Measurements from ENCODE around the gene LRRC9.
"Not testable (repeated sequence)": the region's sequence is repeated elsewhere in the genome, so short reads cannot be mapped to it uniquely, and the experiment has no call there.

The LRRC9 gene

DNA sequence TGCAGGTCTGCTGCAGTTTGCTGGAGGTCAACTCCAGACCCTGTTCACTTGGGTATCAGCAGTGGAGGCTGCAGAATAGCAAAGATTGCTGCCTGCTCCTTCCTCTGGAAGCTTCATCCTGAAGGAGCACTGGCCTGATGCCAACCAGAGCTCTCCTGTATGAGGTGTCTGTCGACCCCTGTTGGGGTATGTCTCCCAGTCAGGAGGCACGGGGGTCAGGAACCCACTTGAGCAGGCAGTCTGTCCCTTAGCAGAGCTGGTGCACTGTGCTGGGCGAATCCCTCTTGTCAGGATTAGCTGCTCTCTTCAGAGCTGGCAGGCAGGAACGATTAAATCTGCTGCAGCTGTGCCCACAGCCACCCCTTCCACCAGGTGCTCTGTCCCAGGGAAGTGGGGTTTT, 37.9 kb downstream of the LRRC9 start:
- not testable (repeated sequence) for DNase-seq (ENCODE audit: low read depth)

DNA sequence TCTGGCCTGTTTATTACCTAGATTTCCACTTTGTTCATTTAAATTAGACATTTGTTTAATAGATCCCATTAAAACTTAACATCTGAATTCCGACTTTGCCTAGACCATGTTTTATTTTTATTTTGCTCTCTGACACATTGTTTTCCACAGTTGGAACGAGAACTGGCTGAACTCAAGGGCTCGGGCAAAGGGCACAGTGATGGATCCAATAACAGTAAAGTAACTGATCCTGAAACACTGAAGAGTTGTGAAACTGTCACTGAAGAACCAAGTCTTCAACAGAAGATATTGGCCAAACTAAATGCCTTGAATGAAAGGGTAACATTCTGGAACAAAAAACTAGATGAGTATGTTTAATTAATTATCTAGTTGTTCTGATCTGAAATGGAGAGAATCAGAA, 39.7 kb downstream of the LRRC9 start:
- no peak for DNase-seq (ENCODE audit: low read depth)

DNA sequence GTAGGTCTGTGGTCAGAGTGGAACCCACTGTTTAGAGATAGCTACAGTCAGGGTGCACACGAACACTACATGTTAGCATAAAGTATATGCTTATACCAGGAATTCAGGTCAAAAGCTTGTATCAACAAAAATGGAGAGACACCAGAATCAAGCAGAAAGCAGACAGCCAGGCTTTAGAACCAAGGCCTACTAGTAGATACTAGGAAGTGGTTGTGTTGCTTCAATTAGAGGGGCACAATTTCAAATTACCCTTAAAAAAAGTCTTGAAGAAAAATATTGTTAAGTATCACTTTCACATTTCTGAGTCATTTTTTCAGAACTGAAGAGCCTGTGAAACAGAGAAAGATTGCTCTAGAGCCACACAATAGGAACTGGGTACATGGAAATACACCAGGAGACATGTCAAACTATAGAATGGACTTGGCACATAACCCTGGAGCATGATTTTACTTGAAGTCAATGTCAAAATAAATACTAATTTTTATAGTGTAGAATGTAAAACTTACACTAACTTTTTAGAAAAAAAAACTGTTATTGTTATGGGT, 41.6 kb downstream of the LRRC9 start:
- DNase-seq (ENCODE audit: low read depth): no peak

DNA sequence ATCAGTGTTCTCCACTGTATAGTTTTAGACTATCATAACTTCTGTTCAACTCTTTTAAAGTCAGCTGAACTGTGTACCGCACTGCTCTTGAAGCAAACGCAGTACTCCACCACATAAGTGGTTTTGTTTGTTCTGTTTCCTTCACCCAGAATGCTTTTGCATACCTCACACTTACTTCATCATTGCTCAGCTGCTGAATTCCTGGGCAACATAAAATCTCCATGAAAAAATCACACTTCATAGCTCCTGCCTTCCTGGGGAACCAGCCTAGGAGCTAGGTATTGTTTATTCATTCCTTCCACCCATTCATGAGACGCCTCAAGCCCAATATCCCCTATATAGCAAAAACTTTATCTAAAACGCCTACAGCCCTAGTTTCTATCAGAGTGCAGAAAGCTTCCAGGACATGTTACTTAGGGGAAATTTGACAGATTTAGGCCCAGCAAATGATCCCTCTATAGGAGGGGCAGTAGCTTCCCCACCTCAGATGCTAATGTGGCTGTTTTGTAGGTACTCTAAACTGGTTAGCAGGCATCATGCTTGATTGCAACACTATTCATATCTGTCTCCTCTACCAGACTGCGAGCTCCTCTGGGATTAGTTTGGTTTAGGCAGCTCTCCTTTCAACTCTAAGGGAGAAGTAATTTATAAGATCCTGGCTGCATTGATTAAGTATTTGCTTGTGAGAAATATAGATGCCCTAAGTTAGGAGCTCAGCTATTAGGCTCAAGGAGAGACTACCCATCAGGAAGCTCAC, 44.5 kb downstream of the LRRC9 start:
- no peak for DNase-seq (ENCODE audit: low read depth)

DNA sequence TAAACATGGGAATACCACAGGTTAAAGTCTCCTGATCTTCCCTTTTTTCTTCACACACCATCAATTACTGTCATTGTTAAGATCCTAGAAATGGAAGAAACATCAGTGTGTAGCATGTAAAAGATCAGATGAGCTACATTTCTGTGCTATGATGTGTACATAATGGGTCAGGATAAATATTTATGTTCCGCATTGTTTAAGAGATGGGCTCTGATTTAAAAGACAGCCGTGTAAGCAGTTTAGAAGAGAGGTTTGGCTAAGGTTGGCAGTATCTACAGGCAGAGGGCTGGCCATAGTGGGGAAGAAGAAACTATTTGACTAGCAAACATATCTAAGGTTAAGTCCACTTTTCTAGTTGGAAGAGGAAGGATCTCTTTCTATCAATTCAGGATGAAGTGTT, 49.4 kb downstream of the LRRC9 start:
- DNase-seq (ENCODE audit: low read depth): no peak

DNA sequence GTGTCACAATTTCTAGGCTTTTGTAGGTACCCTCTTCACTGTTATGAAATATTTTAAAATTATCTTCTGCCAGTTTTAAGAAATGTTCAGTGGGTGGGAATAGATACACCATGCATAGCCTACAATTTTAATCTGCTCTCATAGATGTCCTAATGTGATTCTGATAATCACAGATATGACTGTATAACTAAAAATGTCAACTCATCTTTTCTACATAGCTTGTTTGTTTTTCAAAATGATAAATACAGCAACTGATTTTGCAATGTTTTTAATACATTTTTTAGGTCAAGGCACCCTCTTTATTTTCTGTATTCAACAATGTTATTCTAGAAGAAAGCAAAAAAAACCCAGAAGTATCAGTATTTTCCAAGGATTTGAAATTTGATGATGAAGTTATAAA, 61.6 kb downstream of the LRRC9 start:
- no peak for DNase-seq (ENCODE audit: low read depth)

DNA sequence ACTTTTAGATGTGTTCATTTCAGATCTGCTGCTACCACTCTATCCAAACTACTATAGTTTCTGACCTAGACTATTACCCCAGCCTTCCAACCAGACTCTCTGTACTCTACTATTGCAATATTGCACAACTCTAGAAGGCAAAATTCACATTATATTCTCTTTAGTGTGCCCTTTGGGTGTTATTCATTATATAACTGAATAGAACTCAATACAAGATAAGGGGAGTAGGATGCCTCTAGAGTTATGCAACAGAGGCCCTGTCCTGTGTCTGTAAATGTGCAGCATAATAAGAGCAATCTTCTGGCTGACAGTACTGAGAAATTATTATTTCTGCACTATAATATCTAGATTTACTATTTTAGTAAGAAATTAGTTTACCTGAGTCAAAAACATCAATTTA, 63.1 kb downstream of the LRRC9 start:
- no peak for DNase-seq (ENCODE audit: low read depth)

DNA sequence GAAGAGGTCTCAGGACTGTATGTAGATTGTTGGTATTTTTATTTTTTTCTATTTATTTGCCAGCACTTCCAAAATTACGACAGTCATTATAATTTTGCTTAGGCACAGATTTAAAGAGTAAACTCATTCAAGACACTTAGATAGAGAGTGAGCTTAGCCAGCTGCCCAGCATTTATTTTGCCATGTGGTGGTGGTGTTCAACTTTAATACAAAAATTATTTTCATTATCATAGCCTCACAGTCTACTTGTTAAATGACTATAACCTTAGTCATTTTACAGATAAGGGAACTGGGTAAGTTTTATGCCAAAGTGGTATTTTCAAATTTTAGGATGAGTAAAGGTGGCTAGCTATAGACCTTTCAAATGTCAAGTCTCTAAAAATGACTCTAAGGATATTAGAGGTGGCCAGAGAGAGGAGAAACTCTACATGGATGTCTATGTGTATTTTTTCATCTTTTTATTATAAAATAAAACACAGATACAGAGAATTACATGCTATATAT, 66.7 kb downstream of the LRRC9 start:
- no peak for DNase-seq (ENCODE audit: low read depth)

DNA sequence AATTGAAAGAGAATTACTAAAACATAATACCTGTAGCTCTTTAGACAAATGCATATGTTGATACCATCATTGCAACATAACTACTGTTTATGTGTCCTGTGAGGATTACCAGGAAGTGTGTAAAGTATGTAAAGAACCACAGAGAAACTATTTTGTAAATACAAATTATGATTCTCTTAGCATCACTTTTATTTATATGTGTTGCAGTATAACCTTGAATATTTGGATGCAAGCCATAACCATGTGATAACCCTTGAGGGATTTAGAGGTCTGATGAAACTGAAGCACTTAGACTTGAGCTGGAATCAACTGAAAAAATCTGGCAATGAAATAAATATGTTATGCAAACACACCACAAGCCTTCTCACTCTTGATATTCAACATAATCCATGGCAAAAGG, 77.5 kb downstream of the LRRC9 start:
- DNase-seq (ENCODE audit: low read depth): no peak

DNA sequence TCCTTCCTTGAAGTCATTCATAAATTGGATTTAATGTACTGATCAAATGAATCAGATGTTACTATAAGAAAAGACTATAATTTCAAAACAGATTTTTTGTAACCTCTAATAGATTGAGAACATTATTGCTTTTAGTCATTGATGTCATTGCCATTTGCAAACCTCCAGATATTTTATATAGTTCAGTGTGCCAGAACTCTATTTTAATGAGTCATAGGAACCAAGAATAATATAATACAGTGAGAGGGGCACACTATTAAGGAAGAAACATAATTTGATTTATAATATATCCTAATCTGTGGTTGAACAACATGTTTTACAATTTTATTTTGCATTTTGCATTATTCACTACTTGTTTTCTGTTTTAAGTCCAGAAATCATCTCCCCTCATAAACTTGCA, 78.0 kb downstream of the LRRC9 start:
- no peak for DNase-seq (ENCODE audit: low read depth)

DNA sequence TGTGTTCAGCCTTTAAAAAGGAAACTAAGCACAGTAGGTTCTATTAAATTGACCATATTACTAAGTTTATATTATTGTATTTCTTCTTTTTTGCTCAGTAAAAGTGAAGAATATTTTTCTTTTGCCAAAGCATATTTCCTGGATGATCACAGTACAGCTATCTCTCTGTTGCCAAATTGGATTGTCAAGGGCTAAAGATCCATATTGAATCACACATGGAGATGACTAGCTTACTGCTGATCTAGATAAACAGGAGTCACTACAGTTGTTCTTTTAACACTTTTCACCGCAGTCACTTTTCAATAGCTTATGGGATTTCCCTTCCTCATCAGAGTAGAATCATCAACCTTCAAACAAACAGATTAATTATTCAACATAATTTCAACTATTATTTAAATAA, 78.6 kb downstream of the LRRC9 start:
- DNase-seq (ENCODE audit: low read depth): no peak

DNA sequence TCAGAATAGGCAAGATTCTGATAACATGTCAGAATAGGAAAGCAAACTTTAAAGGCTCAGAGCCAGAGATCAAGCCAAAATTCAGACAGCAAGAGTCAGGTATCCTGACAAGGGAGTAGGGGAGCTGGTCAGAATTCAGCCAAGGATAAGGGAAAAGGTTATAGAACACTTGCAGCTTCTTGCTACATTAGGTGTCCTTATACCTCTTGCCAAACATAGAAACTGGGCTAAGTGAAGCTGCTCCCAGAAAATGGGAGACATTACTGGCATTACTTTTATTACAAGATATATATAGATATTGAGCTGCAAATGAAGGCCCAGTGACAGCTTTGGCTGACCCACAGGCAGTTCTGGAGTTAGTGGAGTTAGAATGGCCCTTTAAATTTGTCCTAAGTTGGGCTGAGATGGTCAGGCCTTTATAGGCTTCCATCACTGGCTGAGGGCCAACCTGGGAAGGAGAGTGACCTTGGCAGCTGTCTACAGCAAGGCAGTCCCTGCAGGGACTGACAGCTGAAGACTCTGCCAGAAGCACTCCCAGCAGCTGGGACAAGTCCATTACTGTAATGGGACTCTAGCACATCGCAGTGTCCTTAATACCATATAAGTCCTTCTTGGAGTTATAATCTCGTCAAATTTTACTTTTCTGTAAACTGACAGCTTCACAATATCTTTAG, 83.0 kb downstream of the LRRC9 start:
- no peak for DNase-seq (ENCODE audit: low read depth)

DNA sequence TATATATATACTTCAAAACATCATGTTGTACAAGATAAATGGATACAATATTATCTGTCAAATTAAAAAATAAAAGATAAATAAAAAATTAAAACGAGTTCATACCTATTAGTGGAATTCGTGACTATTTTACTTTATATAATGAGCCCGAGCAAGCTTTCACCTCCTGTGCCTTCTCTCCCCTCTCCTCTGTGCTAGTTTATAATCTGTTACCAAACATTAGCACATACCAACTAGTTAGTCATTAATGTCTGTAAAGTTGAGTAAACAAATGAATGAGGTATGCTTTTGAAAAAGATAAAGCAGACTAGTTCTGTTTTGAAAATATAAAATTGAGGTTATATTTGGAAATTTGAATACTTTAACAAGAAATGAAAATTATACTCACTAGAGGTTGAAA, 84.0 kb downstream of the LRRC9 start:
- no peak for DNase-seq (ENCODE audit: low read depth)

DNA sequence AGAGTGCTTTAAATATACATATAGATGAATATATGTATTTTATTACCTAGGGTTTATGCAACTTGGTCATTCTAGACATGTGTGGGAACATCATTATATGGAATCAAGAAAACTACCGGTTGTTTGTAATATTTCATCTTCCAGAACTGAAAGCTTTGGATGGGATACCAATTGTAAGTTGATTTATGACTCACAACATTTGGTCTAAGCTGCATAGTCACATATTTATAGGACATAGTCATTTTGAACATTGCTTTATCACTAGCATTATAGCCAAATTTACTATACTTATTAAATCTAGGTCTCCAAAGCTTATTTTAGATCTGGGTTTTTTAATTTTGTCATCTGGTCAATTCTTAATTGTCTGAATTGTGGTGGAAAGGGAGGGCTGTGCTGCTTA, 88.1 kb downstream of the LRRC9 start:
- DNase-seq (ENCODE audit: low read depth): no peak

DNA sequence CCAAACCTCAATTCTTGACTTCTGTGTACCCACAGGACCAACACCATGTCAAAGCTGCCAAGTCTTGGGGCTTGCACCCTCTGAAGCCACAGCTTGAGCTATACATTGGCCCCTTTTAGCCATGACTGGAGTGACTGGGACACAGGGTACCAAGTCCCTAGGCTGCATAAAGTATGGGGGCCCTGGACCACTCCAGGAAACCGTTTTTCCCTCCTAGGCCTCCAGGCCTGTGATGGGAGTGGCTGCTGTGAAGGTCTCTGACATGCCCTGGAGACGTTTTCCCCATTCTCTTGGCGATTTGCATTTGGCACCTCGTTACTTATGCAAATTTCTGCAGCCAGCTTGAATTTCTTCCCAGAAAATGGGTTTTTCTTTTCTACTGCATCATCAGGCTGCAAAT, 90.3 kb downstream of the LRRC9 start:
- DNase-seq (ENCODE audit: low read depth): not testable (repeated sequence)

DNA sequence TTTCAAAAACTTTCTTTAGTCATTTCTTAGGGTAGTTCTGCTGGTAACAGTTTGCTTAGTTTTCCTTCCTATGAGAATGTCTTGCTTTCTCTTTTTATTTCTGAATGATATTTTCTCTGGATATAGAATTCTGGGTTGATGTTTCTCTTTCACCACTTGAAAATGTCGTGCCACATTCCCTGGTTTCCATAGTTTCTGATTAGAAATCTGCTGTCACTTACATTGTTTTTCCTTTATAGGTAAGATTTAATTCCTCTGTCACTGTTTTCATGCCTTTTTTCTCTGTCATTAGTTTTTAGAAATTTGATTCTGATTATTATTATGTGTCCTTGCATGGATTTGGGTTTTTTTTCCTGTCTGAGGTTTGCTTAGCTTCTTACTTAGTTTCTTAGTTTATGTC, 94.5 kb downstream of the LRRC9 start:
- DNase-seq (ENCODE audit: low read depth): no peak

DNA sequence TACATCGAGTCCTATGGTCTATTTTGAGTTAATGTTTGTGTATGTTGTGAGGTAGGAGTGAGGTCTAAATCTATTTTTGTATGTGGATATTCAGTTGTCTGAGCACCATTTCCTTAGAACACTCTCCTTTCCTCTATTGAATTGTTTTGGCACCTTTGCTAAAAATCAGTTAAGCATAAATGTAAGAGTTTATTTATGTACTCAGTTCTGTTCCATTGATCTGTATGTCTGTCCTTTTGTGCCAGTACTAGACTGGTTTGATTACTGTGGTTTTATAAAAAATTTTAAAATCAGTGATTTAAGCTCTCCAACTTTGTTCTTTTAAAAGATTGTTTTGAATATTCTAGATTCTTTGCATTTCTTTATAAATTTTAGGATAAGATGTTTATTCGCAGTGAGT, 101.7 kb downstream of the LRRC9 start:
- DNase-seq (ENCODE audit: low read depth): no peak

DNA sequence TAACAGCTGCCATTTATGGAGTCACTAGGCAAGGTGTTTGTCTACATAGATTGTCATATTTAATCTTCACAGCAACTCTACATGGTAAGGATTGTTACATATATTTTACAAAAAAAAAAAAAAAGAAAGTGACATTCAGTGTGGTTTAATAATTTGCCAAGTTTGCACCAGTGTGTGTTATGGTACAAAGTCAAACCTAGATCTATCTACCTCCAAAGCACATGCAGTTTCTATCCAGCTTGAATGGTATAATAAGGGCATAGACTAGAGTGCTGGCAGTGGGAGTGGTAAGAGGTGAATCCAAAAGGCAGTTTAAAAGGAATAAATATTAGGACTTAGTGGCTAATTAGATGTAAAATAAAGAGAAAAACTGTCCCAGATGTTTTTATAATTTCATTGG, 105.6 kb downstream of the LRRC9 start:
- no peak for DNase-seq (ENCODE audit: low read depth)

DNA sequence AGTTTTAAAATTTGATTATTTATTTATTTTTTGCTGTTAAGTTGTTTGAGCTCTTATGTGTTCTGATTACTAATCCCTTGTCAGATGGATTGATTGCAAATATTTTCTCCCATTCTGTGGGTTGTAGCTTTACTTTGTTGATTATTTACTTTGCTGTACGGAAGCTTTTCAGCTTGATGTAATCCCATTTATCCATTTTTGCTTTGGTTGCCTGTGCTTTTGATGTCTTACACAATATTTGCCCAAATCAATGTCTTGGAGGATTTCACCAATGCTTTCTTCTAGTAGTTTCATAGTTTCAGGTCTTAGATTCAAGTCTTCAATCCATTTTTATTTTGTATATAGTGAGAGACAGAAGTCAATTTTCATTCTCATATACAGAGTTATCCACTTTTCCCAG, 115.2 kb downstream of the LRRC9 start:
- no peak for DNase-seq (ENCODE audit: low read depth)

DNA sequence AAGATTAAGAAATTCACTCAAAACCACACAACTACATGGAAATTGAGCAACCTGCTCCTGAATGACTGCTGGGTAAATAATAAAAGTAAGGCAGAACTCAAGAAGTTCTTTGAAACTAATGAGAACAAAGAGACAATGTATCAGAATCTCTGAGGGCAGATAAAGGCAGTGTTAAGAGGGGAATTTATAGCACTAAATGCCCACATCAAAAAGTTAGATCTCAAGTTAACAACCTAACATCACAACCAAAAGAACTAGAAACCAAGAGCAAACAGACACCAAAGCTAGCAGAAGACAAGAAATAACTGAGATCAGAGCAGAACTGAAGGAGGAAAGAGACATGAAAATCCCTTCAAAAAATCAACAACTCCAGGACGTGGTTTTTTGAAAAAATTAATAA, 128.0 kb downstream of the LRRC9 start:
- DNase-seq (ENCODE audit: low read depth): not testable (repeated sequence)

DNA sequence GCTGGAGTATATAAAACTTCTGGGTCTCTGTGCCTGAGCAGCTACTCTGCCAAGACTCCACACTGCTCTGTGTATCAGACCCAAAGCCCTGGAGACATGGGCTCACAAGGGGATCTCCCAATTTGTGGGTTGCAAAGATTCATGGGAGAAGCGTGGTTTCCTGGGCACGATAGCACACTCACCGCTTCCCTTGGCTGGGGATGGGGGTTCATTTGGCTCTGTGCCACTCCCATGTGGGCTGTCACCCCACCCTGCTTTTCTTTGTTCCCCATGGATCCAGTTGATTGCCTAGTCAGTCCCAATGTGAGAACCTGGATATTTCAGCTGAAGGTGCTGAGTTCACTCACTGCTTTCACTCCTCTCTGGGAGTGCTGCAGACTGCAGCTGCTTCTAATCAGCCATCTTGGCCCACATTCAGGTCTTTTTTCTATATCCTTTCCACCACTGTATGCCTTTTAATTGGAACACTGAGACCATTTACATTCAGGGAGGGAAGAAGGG, 131.8 kb downstream of the LRRC9 start:
- DNase-seq (ENCODE audit: low read depth): no peak

DNA sequence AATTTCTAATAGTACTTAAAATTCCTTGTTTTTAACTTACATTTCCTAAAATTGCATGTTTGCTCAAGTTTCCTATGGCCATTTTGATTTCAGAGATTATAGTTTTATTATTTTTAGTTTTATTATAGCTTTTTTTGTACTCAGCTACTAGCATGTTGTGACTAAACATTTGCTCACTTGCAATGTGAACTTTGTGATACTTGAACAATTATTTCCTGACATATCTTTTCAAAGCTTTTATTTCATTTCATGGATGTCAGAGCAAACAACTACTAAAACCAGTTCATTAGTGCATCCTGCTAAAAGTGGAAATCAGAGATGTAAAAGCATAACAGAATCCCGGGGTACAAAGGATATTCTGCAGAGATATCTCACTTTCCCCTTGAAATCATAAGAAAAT, 138.1 kb downstream of the LRRC9 start:
- DNase-seq (ENCODE audit: low read depth): no peak

DNA sequence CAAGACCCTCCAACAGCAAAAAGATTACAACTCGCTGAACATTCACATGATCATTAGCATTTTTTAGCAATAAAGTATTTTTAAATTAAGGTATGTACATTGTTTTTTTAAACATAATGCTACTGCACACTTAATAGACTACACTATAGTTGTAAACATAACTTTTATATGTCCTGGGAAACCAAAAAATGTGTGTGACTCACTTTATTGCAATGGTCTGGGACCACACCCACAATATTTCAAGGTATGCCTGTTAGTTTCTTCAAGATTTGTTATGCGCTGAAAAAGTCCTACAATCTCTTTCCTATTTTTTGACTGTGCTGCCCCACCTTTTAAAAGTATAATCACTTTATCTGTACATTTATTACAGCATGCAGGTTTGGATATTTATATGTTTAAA, 141.4 kb downstream of the LRRC9 start:
- no peak for DNase-seq (ENCODE audit: low read depth)

Data from stimulated activated CD8-positive, alpha-beta memory T cell treated with anti-CD3 and anti-CD28 coated beads, Interleukin-12 subunit alpha, Interleukin-12 subunit beta, amount 100 ng/mL, for 4 hours (primary cell).